ENCODE measurements around the gene DNAH8.
A peak's percentile ranks its signal among the peaks of the same experiment; 100 is the strongest.

GRCh38 chr6:38997128-38997761 is 282.1 kb downstream of the DNAH8 start:
- TF ChIP-seq CTCF (conservative IDR thresholded peaks at IDR 0.05 in 1 of 2, IDR thresholded peaks at IDR 0.05 in 1 of 2; ENCODE audit: extremely low read depth in 1 of 2, insufficient read depth in 1 of 2, low read depth in 1 of 2, low read length in 2 of 2), result peak; percentile 69 to 77
- no peak for TF ChIP-seq EZH2 (IDR thresholded peaks at IDR 0.05; ENCODE audit: borderline replicate concordance, low read length)
